Measurements from ENCODE around the gene ENPP7.
A peak's percentile ranks its signal among the peaks of the same experiment; 100 is the strongest.

Gene ENPP7

GRCh38 chr17:79702550-79703236 lies 28.1 kb upstream of the ENPP7 start:
- DNase-seq (ENCODE audit: low read depth) = no peak

GRCh38 chr17:79704691-79705090 lies 26.1 kb upstream of the ENPP7 start:
- DNase-seq (ENCODE audit: low read depth) = no peak

- no peak for DNase-seq (ENCODE audit: low read depth)
Observed at GRCh38 chr17:79705674-79706073, 25.1 kb upstream of the ENPP7 start.

GRCh38 chr17:79706931-79707850 lies 23.6 kb upstream of the ENPP7 start:
- no peak for DNase-seq (ENCODE audit: low read depth)

- DNase-seq (ENCODE audit: low read depth) = peak; percentile 47
Observed at GRCh38 chr17:79707931-79708891, 22.5 kb upstream of the ENPP7 start.

GRCh38 chr17:79711715-79712305 lies 18.9 kb upstream of the ENPP7 start:
- DNase-seq (ENCODE audit: low read depth) = no peak

GRCh38 chr17:79713391-79713790 lies 17.4 kb upstream of the ENPP7 start:
- no peak for DNase-seq (ENCODE audit: low read depth)

GRCh38 chr17:79714176-79715097 lies 16.3 kb upstream of the ENPP7 start:
- DNase-seq (ENCODE audit: low read depth) = no peak

- DNase-seq (ENCODE audit: low read depth) = no peak
Observed at GRCh38 chr17:79715098-79715942, 15.4 kb upstream of the ENPP7 start.

GRCh38 chr17:79715943-79716797 lies 14.6 kb upstream of the ENPP7 start:
- DNase-seq (ENCODE audit: low read depth) = no peak

- no peak for DNase-seq (ENCODE audit: low read depth)
Observed at GRCh38 chr17:79720705-79721292, 9.9 kb upstream of the ENPP7 start.

- DNase-seq (ENCODE audit: low read depth) = no peak
Observed at GRCh38 chr17:79721993-79722671, 8.6 kb upstream of the ENPP7 start.

GRCh38 chr17:79722787-79723186 lies 8.0 kb upstream of the ENPP7 start:
- DNase-seq (ENCODE audit: low read depth) = no peak

- peak; percentile 73 for DNase-seq (ENCODE audit: low read depth)
Observed at GRCh38 chr17:79728169-79728907, 2.4 kb upstream of the ENPP7 start.

- no peak for DNase-seq (ENCODE audit: low read depth)
Observed at GRCh38 chr17:79728908-79729471, 1.8 kb upstream of the ENPP7 start.

- DNase-seq (ENCODE audit: low read depth) = no peak
Observed at GRCh38 chr17:79729761-79730160, 982 bp upstream of the ENPP7 start.

- DNase-seq (ENCODE audit: low read depth) = no peak
Observed at GRCh38 chr17:79730437-79730768, 340 bp upstream of the ENPP7 start.

All from activated T-cell treated with anti-CD3 and anti-CD28 coated beads for 48 hours (primary cell).